HepG2 (cell line): Measurements from ENCODE around the gene SENP7. TPM values are rescaled to one million over a fixed set of nuclear protein-coding genes. Genes with fewer than 3 reads are reported as not detected.

ENCODE experiments used
- ATF1 ChIP-seq: IDR thresholded peaks from 2 replicates; pipeline ENCODE4 v1.6.1; 2016; ENCODE audit warnings: mild to moderate bottlenecking, control low read depth
- CHCHD3 ChIP-seq: sonication (generic); formaldehyde crosslinking; IDR thresholded peaks from 2 replicates; pipeline ENCODE4 v1.8.0; 2022; ENCODE audit warnings: mild to moderate bottlenecking, missing genetic modification reagents, moderate library complexity
- ETV5 ChIP-seq: IDR thresholded peaks from 2 replicates; pipeline ENCODE4 v1.6.1; 2018; ENCODE audit warnings: missing biosample characterization, missing genetic modification reagents, inconsistent platforms, borderline replicate concordance
- FOXK1 ChIP-seq: sonication (generic); formaldehyde crosslinking; IDR thresholded peaks from 2 replicates; pipeline ENCODE4 v1.4.0; 2020; ENCODE audit warnings: low read depth, missing genetic modification reagents, borderline replicate concordance
- HNF4A ChIP-seq: sonication (generic); formaldehyde crosslinking; IDR thresholded peaks from 2 replicates; pipeline ENCODE4 v1.4.0; 2020; ENCODE audit warnings: missing genetic modification reagents
- IKZF4 ChIP-seq: sonication (generic); formaldehyde crosslinking; IDR thresholded peaks from 2 replicates; pipeline ENCODE4 v1.5.1; 2020; ENCODE audit warnings: borderline replicate concordance, mild to moderate bottlenecking, low read depth, missing genetic modification reagents; ENCODE audit errors: not compliant biosample characterization
- KDM3A ChIP-seq: IDR thresholded peaks from 2 replicates; pipeline ENCODE4 v1.6.1; 2018; ENCODE audit warnings: low read depth, missing compliant biosample characterization
- MXI1 ChIP-seq: IDR thresholded peaks from 3 replicates; pipeline ENCODE4 v1.6.1; 2012; ENCODE audit warnings: low read depth, low read length, inconsistent platforms, borderline replicate concordance
- NBN ChIP-seq: fragments of 450-650 bp; conservative IDR thresholded peaks from 2 replicates; pipeline ENCODE4 v1.6.1; 2017
- NR2F1 ChIP-seq, 2 experiments: fragments of 450-650 bp in 1 of 2; formaldehyde crosslinking in 1 of 2; IDR thresholded peaks; 2 replicates each; pipeline versions ENCODE4 v1.5.0 to v1.6.1; 2016 to 2020; ENCODE audit warnings: mild to moderate bottlenecking in 1 of 2, missing compliant biosample characterization in 1 of 2, missing genetic modification reagents in 1 of 2, moderate library complexity in 1 of 2
- PHF5A ChIP-seq: IDR thresholded peaks from one replicate; pipeline ENCODE4 v1.6.1; 2018; ENCODE audit warnings: low read depth, missing genetic modification reagents; ENCODE audit not compliant: unreplicated experiment
- POLR2G ChIP-seq: fragments of 200-400 bp; formaldehyde crosslinking; IDR thresholded peaks from 2 replicates; pipeline ENCODE4 v1.6.1; 2018; ENCODE audit warnings: mild to moderate bottlenecking, low read depth, low read length, moderate library complexity
- RERE ChIP-seq: IDR thresholded peaks from 2 replicates; pipeline ENCODE4 v1.6.1; 2016; ENCODE audit warnings: low read depth, missing genetic modification reagents, missing compliant biosample characterization
- TAF15 ChIP-seq: fragments of 200-400 bp; formaldehyde crosslinking; IDR thresholded peaks from one replicate; pipeline ENCODE4 v1.6.1; 2018; ENCODE audit warnings: mild to moderate bottlenecking, low read depth, low read length; ENCODE audit not compliant: poor library complexity, severe bottlenecking
- TCF12 ChIP-seq, 2 experiments: fragments of 450-650 bp in 1 of 2; sonication (generic) in 1 of 2; formaldehyde crosslinking in 1 of 2; IDR thresholded peaks; 2 replicates each; pipeline versions ENCODE4 v1.6.1 to v1.8.0; 2017 to 2022; ENCODE audit warnings: antibody characterized with exemption in 1 of 2, mild to moderate bottlenecking in 1 of 2, missing genetic modification reagents in 1 of 2, moderate library complexity in 1 of 2
- TCF7L2 ChIP-seq: IDR thresholded peaks from 2 replicates; pipeline ENCODE4 v1.6.1; 2011; ENCODE audit warnings: mild to moderate bottlenecking, low read depth, low read length, moderate library complexity
- TOPORS ChIP-seq: sonication (generic); formaldehyde crosslinking; IDR thresholded peaks from 2 replicates; pipeline ENCODE4 v1.8.0; 2023; ENCODE audit warnings: mild to moderate bottlenecking, missing genetic modification reagents
- WIZ ChIP-seq: sonication (generic); formaldehyde crosslinking; IDR thresholded peaks from 2 replicates; pipeline ENCODE4 v1.5.1; 2020; ENCODE audit warnings: mild to moderate bottlenecking, missing genetic modification reagents
- ZBTB42 ChIP-seq: sonication (generic); formaldehyde crosslinking; IDR thresholded peaks from 2 replicates; pipeline ENCODE4 v1.5.0; 2020; ENCODE audit warnings: mild to moderate bottlenecking, missing genetic modification reagents
- ZFP1 ChIP-seq: IDR thresholded peaks from 2 replicates; pipeline ENCODE4 v1.6.1; 2016
- ZNF24 ChIP-seq: fragments of 450-650 bp; IDR thresholded peaks from 2 replicates; pipeline ENCODE4 v1.6.1; 2017; ENCODE audit warnings: antibody characterized with exemption, mild to moderate bottlenecking
- ZNF256 ChIP-seq: sonication (generic); formaldehyde crosslinking; conservative IDR thresholded peaks from 2 replicates; pipeline ENCODE4 v1.4.0; 2020; ENCODE audit warnings: missing genetic modification reagents
- ZNF292 ChIP-seq: sonication (generic); formaldehyde crosslinking; IDR thresholded peaks from 2 replicates; pipeline ENCODE4 v1.8.1; 2022; ENCODE audit warnings: mild to moderate bottlenecking, low read depth, missing genetic modification reagents, borderline replicate concordance
- ZNF326 ChIP-seq: sonication (generic); formaldehyde crosslinking; IDR thresholded peaks from 2 replicates; pipeline ENCODE4 v1.4.0; 2020; ENCODE audit warnings: missing genetic modification reagents, borderline replicate concordance
- ZNF543 ChIP-seq: sonication (generic); formaldehyde crosslinking; IDR thresholded peaks from 2 replicates; pipeline ENCODE4 v1.4.0; 2020; ENCODE audit warnings: mild to moderate bottlenecking, missing genetic modification reagents
- ZNF709 ChIP-seq: sonication (generic); formaldehyde crosslinking; IDR thresholded peaks from 2 replicates; pipeline ENCODE4 v1.5.0; 2020; ENCODE audit warnings: mild to moderate bottlenecking, missing genetic modification reagents
- ZNF788 ChIP-seq: sonication (generic); formaldehyde crosslinking; IDR thresholded peaks from 2 replicates; pipeline ENCODE4 v1.5.0; 2020; ENCODE audit warnings: mild to moderate bottlenecking, missing genetic modification reagents, borderline replicate concordance
- polyA plus RNA-seq, 8 experiments: library from polyadenylated mRNA; depleted of rRNA in 3 of 8; stranded (reverse) in 7 of 8; unstranded in 1 of 8; fragments of >200 nt; fragmentation: Illumina TruSeq in 4 of 8; extraction: Trizol in 4 of 8; gene quantifications; 2 replicates each; pipeline versions ENCODE4 v1.2.1 to v1.2.3, GENCODE V29; 2011 to 2016; ENCODE audit warnings: low read depth in 4 of 8, missing spikeins in 1 of 8, mixed read lengths in 1 of 8; ENCODE audit not compliant: insufficient read depth in 1 of 8
- total RNA-seq, 5 experiments: library from RNA; depleted of rRNA; stranded (reverse); fragments of >200 nt; fragmentation: Illumina TruSeq; extraction: Trizol; gene quantifications; 2 replicates each; pipeline ENCODE4 v1.2.3, GENCODE V29; 2016; ENCODE audit warnings: low read depth in 1 of 5

SENP7 gene
- total and polyA plus RNA-seq, 2 of the 13 experiments (the other 11 are each of a cell fraction or from before 2014, with no cell fraction given): 9.1 to 10.3 TPM

DNA sequence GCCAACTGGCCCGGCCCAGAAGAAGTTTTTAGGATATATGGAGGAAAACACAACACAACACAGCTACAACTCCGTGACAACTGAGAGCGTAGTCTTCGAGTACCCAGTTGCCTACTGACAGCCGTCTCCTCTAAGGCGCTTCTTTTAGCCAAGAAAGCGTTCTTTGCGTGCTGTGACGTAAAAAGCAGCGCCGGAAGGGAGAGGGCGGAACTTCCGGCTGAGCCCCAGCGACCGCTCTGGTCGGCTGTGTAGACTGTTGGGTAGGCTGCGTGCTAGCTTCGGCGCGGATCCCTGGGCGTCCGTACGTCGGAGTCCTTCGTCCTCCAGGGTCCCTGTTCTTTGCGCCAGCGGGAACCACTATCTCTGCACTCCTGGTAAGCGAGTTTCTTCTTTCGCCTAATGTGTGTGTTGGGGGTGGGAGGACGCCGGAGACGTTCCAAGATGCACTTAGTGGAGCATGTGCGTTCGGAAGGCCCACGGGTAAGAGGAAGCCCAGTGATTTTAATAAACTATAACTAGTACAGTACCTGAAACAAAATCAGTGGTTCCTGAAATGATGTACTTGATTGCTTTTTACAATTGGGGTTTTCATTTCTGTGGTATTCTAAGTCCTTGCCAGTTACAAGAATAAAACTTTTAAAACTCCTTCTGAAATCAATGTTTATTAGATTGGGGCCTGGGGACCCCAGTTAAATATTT, 48.8 kb upstream of the SENP7 start, which contains the start of gene TRMT10C (continued):
- TF ChIP-seq RERE (CRISPR knock-in tag) (0 out of 2 replicates have a peak, but pooled peaks have one; percentile 56), NBN (no peak), POLR2G (peak; percentile 95), ZNF709 (CRISPR knock-in tag) (0 out of 2 replicates have a peak, but pooled peaks have one; percentile 21), HNF4A (CRISPR knock-in tag) (peak; percentile 13; the same call in 1 of the 2 replicates), ETV5 (CRISPR knock-in tag) (peak; percentile 47; the same call in 1 of the 2 replicates), KDM3A (CRISPR knock-in tag) (no peak), WIZ (no peak), ZBTB42 (no peak), TOPORS (0 out of 2 replicates have a peak, but pooled peaks have one; percentile 53), ZNF24 (no peak), ZNF256 (CRISPR knock-in tag) (no peak), ATF1 (CRISPR knock-in tag) (peak; percentile 98), TCF12 (IDR thresholded peaks at IDR 0.05) (no peak), TCF12 (CRISPR knock-in tag; IDR thresholded peaks at IDR 0.05) (no peak), ZNF543 (CRISPR knock-in tag) (no peak), NR2F1 (CRISPR knock-in tag; IDR thresholded peaks at IDR 0.05) (no peak), FOXK1 (CRISPR knock-in tag) (peak; percentile 91; the same call in 1 of the 2 replicates), TCF7L2 (no peak), ZNF292 (CRISPR knock-in tag) (peak; percentile 57; the same call in 1 of the 2 replicates), ZFP1 (CRISPR knock-in tag) (0 out of 2 replicates have a peak, but pooled peaks have one; percentile 29), PHF5A (peak; percentile 40), IKZF4 (peak; percentile 80), TAF15 (no peak), ZNF326 (CRISPR knock-in tag) (no peak), ZNF788 (no peak; the same call in 1 of the 2 replicates), MXI1 (peak; percentile 86; the same call in 1 of the 3 replicates), CHCHD3 (CRISPR knock-in tag) (no peak)
